HG03565 (cell line): ENCODE measurements around the gene SLC3A2.

ENCODE experiments used
- ATAC-seq: cut with Tn5 transposase; IDR thresholded peaks from one replicate; pipeline ENCODE4 v1.9.1; 2021; ENCODE audit warnings: mild to moderate bottlenecking, moderate library complexity; ENCODE audit not compliant: unreplicated experiment

The SLC3A2 gene

GRCh38 chr11:62908468-62909072 is 27.9 kb downstream of the SLC3A2 start:
- no peak for ATAC-seq

- no peak for ATAC-seq
These were observed 28.6 kb downstream of the SLC3A2 start for GRCh38 chr11:62909107-62909894.

GRCh38 chr11:62910141-62910882 is 29.6 kb downstream of the SLC3A2 start:
- no peak for ATAC-seq

- no peak for ATAC-seq
These were observed 30.7 kb downstream of the SLC3A2 start for GRCh38 chr11:62911137-62912130.

- no peak for ATAC-seq
These were observed 31.6 kb downstream of the SLC3A2 start for GRCh38 chr11:62912268-62912667.

- no peak for ATAC-seq
These were observed 33.7 kb downstream of the SLC3A2 start for GRCh38 chr11:62914416-62914815.

GRCh38 chr11:62917906-62918502 is 37.3 kb downstream of the SLC3A2 start:
- ATAC-seq, result no peak

- no peak for ATAC-seq
These were observed 37.8 kb downstream of the SLC3A2 start for GRCh38 chr11:62918531-62918930.

- ATAC-seq, result no peak
These were observed 38.8 kb downstream of the SLC3A2 start for GRCh38 chr11:62919476-62919875.

GRCh38 chr11:62919898-62920640 is 39.4 kb downstream of the SLC3A2 start:
- ATAC-seq, result no peak

- ATAC-seq, result no peak
These were observed 40.5 kb downstream of the SLC3A2 start, which contains the start of gene CHRM1 for GRCh38 chr11:62921201-62921572. Gene CHRM1, minus strand, starts transcription at chr11:62921363. Its CDS starts 10,263 bp downstream, at chr11:62911100.

GRCh38 chr11:62921573-62922188 is 41.0 kb downstream of the SLC3A2 start:
- no peak for ATAC-seq

GRCh38 chr11:62922189-62922589 is 41.5 kb downstream of the SLC3A2 start:
- no peak for ATAC-seq

GRCh38 chr11:62922653-62923431 is 42.1 kb downstream of the SLC3A2 start:
- ATAC-seq, result no peak

GRCh38 chr11:62923601-62924411 is 43.1 kb downstream of the SLC3A2 start:
- ATAC-seq, result no peak

GRCh38 chr11:62925308-62925707 is 44.6 kb downstream of the SLC3A2 start:
- no peak for ATAC-seq
